Renal pelvis (tissue), 4 donors: Measurements from ENCODE around the gene SALL1. TPM values are rescaled to one million over a fixed set of nuclear protein-coding genes. Genes with fewer than 3 reads are reported as not detected.

Source experiments
- DNase-seq: peaks from one replicate; pipeline ENCODE4 v3.0.0-alpha.2; 2013
- polyA plus RNA-seq, 3 donors: library from polyadenylated mRNA; unstranded; fragments of 120-200 nt; gene quantifications; one replicate each; pipeline ENCODE4 v1.2.1, GENCODE V29; 2013; ENCODE audit not compliant: insufficient read length in 3 of 3

Gene SALL1
- polyA plus RNA-seq, 3 donors = 93.8 to 121 (median 112) TPM

DNA sequence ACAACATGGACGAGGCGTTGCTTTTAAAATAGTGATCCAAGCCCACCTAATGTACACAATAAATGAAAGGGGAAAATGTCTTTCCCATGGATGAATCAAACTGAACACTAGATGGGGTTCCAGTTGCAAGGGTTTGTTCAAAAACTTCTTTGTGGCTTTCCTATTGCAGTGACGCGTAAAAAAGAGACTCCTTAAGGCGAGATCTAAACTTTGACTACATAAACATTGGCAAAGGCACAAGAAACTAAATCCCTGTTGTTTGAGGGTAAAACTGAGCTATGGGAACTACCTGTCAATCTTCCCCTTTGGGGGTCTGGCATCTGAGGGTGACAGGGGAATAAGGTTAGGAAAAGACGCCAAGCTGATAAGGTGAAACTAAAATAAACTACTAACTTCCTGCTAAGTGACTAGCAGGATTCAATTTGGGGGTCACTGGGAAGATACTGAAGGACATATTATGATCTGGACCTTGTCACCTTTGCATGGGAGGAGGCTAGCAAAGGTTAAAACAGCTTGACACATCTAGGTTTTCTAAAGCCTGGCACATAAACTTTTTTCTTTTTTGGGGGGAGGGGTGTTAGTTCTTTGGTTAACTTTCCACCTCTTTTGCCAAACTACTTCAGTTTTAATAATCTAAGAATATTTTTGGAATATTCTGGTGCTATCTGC is 4.7 kb downstream of the SALL1 start:
- DNase-seq = no peak

DNA sequence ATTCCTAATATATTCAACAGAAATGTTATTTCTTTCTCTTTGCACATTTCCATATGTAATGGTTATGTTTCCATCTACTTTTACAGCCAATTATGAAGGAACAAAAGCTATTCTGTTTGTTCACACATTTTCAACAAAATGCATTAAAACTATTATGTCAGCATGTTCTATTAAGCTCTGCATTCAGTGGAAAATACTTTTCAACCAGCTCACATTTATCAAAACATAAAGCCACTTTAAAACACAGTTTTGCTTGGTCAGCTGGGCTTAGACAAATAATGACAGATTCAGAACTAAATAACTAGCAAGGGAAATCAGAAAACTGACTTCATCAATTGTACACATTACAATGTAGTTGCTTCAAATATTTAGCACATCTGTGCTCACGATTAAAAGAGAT is 6.9 kb downstream of the SALL1 start:
- no peak for DNase-seq

DNA sequence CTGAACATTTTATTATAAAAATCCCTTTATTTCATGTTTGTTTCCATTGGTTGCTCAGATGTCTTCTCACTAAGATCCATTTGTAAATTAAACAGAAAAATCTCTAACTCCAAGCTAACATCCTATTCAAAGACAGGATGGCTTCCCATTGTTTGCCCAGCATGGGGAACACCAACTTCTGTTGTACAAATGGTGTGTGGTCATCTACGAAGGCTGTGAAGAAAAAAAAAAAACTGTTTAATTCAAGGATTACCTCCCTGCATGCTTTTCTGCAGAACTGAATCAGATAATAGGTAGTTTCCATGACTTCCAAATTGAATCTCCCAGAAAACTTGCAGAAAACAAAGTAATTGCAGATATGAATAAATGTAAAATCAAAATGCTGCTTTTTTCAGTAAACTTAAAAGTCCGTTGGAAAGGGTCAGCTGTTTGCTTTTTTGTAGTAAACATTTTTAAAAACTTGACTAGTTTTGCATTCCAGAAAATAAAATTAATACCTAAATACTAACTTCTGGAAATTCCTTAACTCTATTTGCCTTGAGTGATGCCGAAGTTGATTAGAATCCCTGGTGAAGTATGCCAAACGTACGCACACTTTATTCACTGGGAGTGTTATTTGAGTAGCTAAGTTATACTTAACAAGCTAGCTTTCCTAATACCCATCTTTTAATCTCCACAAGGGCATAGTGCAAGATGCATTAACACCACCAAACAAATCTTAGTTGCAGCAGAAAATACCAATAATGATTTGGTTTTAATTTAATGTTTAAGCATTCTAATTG is 7.7 kb downstream of the SALL1 start:
- DNase-seq = no peak

DNA sequence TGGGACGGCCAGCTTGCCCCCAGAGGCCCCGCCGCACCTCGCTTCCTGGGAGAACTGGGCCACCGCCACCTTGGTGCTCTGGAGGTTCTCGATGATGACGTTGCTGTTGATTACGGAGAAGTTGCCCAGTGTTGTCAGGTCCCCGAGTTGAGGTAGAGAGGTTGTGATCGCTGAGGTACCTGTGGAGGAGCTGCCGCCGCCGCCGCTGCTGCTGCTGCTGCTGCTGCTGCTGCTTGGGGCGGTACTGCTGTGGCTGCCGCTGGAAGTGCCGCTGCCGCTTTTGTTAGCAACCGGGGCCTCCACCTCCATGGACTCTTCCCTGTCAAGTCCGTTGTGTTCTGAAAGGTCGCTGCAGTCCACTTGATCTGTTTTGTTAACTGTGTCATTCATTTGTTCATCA is 9.5 kb downstream of the SALL1 start:
- DNase-seq = no peak

DNA sequence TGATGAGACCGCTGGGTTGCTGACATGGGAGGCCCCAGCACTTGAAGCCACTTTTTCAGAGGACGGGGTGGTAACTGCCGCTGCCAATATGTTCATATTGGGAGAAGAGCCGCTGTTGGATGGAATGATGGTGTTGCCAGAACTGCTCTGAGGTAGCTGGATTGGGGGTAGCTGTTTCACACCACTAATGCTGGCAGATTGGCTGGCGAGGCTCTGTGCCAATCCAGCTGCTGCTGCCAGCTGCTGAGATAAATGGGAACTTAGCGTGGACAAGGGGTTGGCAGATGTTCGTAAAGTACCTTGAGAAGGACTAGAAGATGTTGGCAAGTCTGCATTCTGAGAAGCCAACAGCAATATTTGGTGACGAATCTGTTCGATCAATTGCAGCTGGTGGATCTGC is 10.0 kb downstream of the SALL1 start:
- no peak for DNase-seq

DNA sequence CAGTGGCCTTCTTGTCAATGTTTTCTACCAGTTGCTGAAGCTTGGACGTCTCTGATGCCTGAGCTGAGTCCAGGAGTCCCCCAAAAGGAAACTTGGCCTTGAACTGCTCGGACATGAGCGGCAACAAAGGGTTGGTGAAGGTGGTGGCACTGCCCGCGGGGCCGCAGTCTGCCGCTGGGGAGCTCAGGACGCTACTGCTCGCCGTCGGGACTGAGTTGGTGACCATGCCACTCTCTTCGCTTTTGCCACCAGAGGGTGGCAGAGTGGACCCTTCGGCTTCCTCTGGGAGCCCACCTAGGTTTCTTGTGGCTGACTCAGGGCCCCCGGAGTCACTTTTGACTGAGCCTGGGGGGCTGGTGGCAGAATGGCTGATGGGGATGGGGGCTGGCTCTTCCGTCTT is 11.0 kb downstream of the SALL1 start:
- no peak for DNase-seq

DNA sequence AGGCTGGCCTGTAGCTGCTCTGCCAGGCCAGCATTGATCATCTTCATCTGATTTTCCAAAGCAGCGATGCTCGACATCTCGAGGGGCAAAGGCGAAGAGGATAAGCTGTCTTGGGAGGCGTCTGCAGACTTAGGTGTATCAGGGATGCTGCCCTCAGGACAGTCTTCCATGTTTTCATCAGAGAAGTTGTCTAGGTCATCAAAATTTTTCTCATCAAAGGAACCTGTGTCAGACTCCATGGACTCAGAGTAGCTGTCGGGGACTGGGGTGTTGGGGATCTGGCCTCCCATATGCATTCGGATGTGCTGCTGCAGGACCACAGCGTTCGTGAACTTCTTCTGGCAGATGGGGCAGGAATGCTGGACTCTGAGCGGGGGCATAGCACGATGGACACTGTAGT is 11.5 kb downstream of the SALL1 start:
- DNase-seq = no peak

DNA sequence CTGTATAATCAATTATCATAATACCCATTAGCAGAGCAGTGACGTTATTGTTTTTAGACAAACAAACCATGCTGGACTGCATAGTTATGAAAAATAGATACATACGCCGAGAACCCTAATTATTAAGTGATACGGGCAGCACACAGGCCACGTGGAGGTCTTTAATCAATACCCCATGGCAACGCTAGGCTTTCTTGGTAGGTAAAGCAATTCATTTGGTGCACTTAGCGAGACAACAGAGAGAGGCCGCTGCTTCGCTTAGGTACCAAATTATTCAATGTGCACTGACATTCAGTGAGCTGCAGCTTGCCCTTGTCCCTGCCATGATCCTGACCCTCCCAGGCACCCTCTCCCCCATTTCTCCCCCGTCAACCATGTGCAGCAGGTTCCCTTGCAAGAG is 12.9 kb downstream of the SALL1 start:
- DNase-seq = no peak

DNA sequence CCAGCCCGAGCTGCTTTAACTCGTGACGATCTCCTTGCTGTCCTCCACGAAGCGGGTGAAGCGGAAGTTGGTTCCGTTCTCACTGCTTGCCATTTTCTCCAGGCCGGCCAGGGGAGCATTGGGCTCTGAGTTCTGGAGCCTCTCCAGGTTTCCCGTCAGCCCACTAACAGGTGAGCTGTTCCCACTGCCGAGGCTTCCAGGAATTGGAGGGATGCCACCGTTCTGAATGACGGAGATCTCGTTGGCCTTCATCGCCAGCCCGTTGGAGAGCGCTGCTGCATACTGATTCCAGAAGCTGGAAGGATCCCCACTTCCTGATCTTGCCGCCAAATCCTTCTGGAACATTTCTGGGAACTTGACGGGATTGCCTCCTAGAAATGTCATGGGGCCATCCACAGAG is 14.0 kb downstream of the SALL1 start:
- DNase-seq = no peak

DNA sequence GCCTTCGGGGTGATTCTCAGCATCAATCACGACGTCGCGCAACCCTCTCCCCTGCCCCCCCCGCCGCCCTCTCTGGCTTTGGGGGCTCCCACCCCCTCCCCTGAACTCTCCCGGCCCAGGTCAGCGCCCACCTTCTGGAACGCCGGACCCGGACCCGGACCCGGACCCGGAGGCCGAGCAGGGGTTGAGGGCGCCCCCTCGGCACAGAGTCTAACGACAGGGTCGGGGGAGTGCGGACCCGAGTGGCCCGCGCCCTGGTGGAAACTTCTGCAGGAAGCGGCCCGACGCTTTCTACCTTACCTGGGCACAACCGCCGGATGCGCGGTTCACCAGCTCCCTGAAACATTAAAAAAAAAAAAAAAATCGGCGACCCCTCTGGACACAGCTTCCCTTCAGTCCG is 16.2 kb downstream of the SALL1 start:
- no peak for DNase-seq

DNA sequence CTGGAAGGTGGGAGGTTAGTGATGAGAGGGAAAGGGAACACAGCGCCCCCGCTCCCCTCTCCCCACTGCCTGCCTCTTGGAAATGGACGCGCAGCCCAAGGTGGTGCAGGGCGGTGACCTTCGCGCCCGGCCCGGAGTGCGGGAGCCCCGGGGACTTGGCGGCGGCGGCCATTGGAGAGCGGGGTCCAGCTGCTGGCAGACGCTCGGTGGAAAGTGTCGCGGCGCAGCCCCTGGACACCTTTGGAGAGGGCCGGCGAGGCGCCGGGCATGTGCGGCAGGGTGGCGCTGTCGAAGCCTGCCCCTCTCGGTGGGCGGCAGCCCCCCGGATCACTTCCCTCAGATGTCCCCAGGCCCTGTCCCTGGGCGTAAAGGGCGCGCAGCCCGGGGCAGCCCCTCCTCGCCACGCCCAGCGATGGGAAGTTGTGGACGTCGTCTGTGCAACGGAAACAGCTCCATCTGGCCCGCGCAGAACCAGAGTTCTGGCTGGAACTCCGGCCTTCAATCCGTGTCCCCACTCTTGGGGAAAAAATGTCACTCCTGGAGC is 16.7 kb downstream of the SALL1 start:
- no peak for DNase-seq

DNA sequence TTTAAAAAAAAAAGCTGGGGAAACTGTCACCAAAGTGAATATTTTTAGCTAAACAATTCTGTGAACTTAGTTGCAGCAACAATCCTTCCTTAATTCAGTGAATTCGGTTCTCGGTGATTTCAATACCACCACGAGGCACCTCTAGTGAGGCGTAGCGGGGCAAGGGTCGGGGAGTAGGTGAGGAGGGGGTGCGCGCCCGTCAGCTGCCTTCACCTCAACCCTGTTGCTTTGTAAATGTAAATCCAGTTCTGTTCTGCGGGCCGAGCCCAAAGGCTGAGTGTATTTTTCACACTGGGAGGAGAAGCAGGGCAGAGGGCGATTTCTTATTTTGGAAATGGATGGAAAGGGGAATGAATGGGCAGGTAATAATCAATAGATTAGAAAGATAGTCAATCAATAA is 17.4 kb downstream of the SALL1 start:
- no peak for DNase-seq

DNA sequence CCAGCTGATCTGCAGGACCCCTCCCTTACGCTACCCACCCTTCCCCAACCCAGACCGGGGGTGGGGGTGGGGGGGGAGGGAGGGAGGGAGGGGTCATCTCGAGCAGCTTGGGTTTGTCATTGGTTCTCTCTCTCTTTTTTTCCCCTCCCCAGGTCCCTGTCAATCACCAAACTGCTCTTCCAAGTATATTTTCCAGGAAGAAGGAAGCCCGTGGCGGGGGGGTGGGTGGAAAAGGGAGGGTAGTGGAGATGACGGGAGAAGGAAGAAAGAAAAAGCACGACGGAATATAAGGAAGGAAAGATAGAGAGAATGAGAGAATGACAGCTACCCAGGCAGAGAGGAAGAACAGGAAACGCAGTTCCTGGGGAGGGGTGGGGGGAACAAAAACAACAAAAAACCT is 17.9 kb downstream of the SALL1 start:
- no peak for DNase-seq

DNA sequence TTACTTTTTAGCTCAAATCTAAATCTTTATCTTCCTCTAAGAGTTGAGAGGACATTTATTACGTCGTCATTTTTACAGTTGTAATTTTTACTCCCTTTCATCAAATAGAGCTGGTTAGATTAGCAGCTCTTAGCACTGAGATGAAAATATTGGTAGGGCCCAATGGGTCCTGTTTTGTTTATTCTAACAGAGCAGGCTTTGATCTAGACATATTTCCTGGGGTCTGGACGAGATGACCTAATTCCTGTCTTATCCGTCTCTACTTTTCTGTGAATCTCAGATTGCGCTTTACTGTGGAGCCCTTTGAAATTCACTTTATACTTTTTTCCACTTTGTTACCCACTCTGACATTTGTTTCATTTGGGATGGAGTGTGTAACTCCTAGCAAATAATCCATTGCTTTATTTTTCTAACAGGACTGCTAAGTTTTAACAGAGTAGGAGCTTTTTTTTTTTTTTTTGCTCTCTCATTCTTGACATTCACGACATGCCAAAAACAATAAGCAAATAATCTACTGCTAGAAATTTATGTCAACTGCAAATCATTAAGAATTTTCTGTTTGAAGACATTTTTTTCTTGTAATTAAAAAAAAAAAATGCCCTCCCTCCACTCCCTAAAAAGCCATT is 18.5 kb downstream of the SALL1 start:
- no peak for DNase-seq

DNA sequence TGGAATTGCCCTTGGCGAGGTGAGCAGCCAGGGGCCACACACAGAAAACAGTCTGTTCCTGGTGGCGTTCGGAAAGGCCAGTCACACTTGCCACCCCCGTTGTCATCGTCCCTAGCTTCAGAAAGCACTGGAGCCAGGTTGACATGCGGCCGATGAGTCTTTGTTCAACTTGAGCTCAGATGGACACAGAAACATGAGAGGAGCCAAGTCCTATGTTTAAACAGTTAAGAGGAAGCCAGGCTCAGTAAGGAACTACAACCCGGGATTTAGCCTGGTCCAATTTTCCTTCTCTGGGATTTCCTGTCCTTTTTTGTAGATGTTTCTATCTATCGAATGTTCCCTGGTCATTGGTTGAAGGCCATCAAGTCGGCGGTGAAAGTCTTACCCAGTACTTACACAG is 19.5 kb downstream of the SALL1 start:
- no peak for DNase-seq

DNA sequence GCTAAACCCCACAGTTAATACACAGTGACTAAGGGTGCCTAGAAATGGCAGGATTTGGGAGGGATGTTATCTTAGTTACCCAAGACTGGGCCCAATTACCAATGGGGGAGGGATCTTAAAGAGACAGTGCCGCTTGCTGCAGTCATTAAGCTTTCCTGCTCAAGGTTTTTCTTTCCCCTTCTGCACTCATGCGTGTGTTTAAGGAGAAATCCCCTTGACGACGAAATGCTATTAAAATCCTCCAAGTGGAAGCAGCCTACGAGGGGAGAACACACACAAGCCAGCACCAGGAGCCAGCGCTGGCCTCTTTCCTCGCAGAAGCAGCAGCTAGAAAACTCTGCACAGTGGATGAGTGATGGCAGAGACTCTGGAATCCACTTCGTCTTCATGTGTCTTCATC is 22.0 kb downstream of the SALL1 start:
- DNase-seq = peak; percentile 93

DNA sequence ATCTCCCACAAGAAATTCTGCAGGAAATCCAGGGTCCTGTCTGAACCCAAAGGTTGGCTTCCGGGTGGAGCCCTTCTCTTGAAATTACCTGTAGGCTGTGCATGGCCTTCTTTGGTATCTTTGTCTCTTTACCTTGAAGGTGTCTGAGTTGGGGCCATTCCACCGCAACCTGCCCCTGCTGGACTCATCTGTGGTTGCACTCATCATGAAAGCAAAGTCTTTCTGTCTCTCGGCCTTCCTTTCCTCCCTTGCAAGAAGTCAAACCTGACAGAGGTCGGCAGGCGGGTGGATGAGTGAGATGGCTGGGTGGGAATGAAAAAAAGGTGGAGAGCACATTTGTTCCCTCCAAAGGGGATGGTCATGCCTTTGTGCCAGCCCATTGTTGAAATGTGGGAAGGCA is 25.1 kb downstream of the SALL1 start:
- no peak for DNase-seq

DNA sequence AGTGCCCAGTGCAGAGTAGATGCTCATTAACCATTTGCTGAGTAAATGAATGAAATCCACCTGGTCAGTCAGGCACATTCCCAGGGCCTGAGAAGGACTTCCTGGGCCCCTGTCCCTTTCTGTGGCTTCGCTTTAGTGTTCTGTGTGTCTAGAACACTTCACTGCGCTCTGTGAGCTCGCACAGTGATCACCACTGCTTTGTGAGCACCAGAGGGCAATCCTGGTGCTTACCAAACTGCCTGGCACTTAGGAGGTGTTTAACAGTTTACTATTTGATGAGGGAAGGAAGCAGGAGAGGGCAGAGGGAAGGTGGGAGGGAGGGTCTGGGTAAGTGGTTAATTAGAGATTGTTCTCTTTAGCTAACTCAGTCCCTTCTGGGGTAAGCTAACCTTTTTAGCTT is 26.2 kb downstream of the SALL1 start:
- no peak for DNase-seq

DNA sequence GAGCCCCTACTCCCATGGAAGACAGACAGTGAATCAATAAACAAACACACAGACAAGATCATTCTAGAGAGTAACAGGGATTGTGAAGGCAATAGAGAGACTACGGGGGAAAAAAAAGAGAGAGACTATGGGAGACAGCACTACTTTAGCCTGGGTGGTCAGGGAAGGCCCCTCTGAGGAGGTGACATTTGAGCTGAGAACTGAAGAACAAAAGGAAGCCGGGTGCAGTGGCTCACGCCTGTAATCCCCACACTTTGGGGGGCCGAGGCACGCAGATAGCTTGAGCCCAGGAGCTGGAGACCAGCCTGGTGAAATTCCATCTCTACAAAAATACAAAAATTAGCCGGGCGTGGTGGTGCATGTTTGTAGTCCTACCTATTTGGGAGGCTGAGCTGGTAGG is 29.2 kb downstream of the SALL1 start:
- no peak for DNase-seq

DNA sequence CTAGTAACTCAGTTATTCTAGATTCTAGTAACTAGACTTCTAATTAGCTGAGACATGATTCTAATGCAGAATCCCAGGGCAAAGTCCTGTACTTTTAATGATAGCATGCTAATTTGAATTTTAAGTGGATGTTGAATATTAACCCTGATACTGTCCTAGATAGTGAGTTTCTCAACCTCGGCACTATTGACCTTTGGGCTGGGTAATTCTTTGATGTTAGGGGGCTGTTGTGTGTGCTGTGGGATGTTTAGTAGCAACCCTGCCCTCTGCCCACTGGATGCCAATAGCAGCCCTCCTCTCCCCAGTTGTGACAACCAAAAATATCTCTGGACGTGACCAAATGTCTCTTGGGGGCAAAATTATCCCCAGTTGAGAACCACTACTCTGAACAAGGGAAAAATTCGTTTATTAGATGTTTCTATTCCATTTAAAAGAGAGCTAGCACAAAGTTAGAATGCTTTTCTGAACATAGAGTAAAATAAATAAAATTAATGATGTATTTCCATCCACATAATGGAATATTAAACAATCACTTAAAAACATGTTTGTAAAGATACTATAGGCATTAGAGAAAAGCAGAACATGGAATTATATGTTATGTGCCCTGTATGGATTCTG is 30.2 kb downstream of the SALL1 start:
- no peak for DNase-seq

DNA sequence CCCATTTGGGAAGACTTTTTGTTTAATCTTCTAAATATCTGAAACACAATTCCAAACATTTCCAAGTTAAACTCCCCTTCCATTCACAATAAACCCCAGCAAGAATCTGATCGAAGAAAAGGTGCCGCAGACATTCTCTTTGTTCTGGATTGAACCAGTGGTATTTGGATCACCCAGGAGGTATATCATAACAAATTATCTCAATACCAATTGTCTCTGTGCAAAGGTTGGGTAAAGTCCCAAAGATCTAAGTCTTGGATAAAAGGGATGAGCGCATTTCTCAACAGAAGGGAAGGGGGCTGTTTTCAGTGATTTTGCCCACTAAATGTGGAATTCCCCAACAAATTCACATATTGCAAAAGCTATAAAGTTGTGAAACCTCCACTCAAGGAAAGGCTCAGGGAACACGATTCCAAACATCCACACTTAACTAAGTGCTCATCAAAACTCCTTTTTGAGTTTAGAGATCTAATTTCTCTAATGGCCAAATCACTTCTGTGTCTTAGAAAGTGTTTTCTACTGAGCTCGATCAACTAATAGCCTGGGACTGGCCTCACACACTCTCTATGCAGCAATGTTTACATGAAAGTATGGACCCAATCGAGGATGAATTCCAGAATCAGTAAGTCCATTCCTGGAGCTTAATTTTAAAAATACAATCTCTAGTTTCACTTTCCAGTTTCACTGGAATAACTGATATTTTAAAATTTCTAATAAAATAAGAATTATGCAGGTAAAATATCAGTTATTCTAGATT is 30.9 kb downstream of the SALL1 start:
- DNase-seq = no peak

DNA sequence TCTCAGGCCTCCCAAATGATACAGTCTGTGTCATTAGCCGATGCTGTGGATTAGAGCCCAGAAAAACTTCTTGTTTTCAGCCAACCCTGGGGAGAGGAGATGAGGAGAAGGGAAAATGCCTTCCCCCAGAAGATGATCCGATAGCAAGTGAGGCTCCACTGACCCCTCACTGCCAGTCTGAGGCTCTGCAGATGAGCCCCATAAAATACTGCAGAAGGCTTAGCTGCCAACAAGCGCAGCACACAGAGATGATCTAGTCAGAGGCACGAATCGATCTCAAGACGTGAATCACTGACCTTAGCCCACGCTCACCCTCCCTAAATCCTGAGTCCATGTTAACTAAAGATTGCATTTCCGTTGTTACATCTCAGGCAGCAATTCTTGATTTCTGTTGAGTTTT is 31.5 kb downstream of the SALL1 start:
- no peak for DNase-seq
